NCI-H187 (cell line): Measurements from ENCODE around the gene KHDRBS1.
A peak's percentile ranks its signal among the peaks of the same experiment; 100 is the strongest.
"Not testable (repeated sequence)": the region's sequence is repeated elsewhere in the genome, so short reads cannot be mapped to it uniquely, and the experiment has no call there.

Experiments
- DNase-seq, 2 experiments: peaks; one replicate each; lab custom pipeline; 2025; lab: John Stamatoyannopoulos, UW

Gene KHDRBS1

GRCh38 chr1:32013386-32014198 is at the start of gene KHDRBS1:
KHDRBS1 (plus strand) TSS chr1:32013868; CDS start chr1:32013996, 128 bp downstream.
- DNase-seq, result peak; percentile 97 to 98

- no peak for DNase-seq
Measured at GRCh38 chr1:31970873-31971272, 42.8 kb upstream of the KHDRBS1 start.

GRCh38 chr1:31976401-31976800 is 37.3 kb upstream of the KHDRBS1 start:
- no peak for DNase-seq

GRCh38 chr1:31977385-31978131 is 36.1 kb upstream of the KHDRBS1 start:
- DNase-seq, result no peak

- no peak for DNase-seq
Measured at GRCh38 chr1:31978843-31979400, 34.7 kb upstream of the KHDRBS1 start.

- DNase-seq, result no peak
Measured at GRCh38 chr1:31980835-31981455, 32.7 kb upstream of the KHDRBS1 start.

GRCh38 chr1:31981456-31981839 is 32.2 kb upstream of the KHDRBS1 start:
- no peak for DNase-seq

- no peak for DNase-seq
Measured at GRCh38 chr1:31981972-31982371, 31.7 kb upstream of the KHDRBS1 start.

GRCh38 chr1:31984419-31985347 is 29.0 kb upstream of the KHDRBS1 start:
- no peak for DNase-seq

- DNase-seq, result no peak
Measured at GRCh38 chr1:31985430-31985829, 28.2 kb upstream of the KHDRBS1 start.

- DNase-seq, result peak; percentile 29 to 70
Measured at GRCh38 chr1:31987135-31987619, 26.5 kb upstream of the KHDRBS1 start.

GRCh38 chr1:31989964-31990363 is 23.7 kb upstream of the KHDRBS1 start:
- no peak for DNase-seq

GRCh38 chr1:31991182-31991581 is 22.5 kb upstream of the KHDRBS1 start:
- DNase-seq, result no peak

GRCh38 chr1:31995263-31995662 is 18.4 kb upstream of the KHDRBS1 start:
- no peak for DNase-seq

GRCh38 chr1:31996121-31996520 is 17.5 kb upstream of the KHDRBS1 start:
- DNase-seq, result not testable (repeated sequence)

- no peak for DNase-seq
Measured at GRCh38 chr1:32001863-32002262, 11.8 kb upstream of the KHDRBS1 start.

GRCh38 chr1:32002285-32002684 is 11.4 kb upstream of the KHDRBS1 start:
- DNase-seq, result not testable (repeated sequence)

GRCh38 chr1:32005522-32005921 is 8.1 kb upstream of the KHDRBS1 start:
- DNase-seq, result no peak

GRCh38 chr1:32007591-32007940 is 6.1 kb upstream of the KHDRBS1 start:
- DNase-seq, result no peak

GRCh38 chr1:32010246-32010645 is 3.4 kb upstream of the KHDRBS1 start:
- DNase-seq, result no peak

- no peak for DNase-seq
Measured at GRCh38 chr1:32012709-32013385, 821 bp upstream of the KHDRBS1 start.
